ENCODE measurements around the gene PPP2R2B. TPM values are rescaled to one million over a fixed set of nuclear protein-coding genes. Genes with fewer than 3 reads are reported as not detected.
A peak's percentile ranks its signal among the peaks of the same experiment; 100 is the strongest.

The PPP2R2B gene
- total RNA-seq, 2 donors from 2014 or later: 9.5 to 29.8 TPM

GRCh38 chr5:146753641-146754040 is 124.9 kb downstream of the PPP2R2B start:
- no peak for DNase-seq (ENCODE audit: low spot score)
- H3K36me3 ChIP-seq: no peaks in the 10 kb centered on the region
- H3K4me1 ChIP-seq (ENCODE audit: control insufficient read depth in 1 of 2, low read depth in 2 of 2): peaks cover 4 to 39% of the 10 kb centered on the region in 2 donors
- H3K9me3 ChIP-seq: no peaks in the 10 kb centered on the region
- no peak overlapping the region for H3K4me3 ChIP-seq
- ATAC-seq (ENCODE audit: insufficient number of reproducible peaks, low FRiP score, low read depth): no peak
- no peak for TF ChIP-seq CTCF (IDR thresholded peaks at IDR 0.05)
- no peak overlapping the region for H3K27ac ChIP-seq
- H3K27me3 ChIP-seq (replicated peaks; ENCODE audit: insufficient read depth): no peaks in the 10 kb centered on the region

DNA sequence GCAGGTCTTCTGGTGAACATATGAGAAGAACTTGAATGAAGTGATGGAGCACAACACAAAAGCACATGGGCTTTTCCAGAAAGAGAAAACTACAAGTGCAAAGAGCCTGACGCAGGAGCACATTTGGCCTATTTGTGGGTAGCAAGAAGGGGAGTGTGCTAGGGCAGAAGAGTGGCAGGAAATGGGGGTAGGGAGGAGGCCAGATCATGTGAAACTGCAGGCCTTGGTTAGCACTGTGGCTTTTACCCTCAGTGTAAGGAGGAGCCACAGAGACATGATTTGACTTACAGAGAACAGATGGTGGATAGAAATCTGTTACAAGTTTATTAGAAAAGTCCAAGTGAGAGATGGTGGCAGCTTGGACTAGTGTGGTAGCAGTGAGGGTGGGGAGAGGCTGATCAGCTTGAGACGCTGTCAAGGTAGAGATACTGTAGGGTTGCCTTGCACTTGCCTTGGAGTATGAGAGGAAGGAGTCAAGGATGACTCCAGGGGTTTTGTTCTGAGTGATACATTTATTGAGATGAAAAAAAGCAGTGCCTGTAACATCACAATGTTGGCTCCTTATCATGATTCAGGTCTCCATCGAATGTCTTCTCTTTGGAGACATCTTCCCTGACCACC is 126.7 kb downstream of the PPP2R2B start:
- no peaks in the 10 kb centered on the region for H3K36me3 ChIP-seq
- TF ChIP-seq CTCF (IDR thresholded peaks at IDR 0.05): no peak
- no peak overlapping the region for H3K27ac ChIP-seq
- peaks cover 4 to 24% of the 10 kb centered on the region in 2 donors for H3K4me1 ChIP-seq (ENCODE audit: control insufficient read depth in 1 of 2, low read depth in 2 of 2)
- H3K27me3 ChIP-seq (replicated peaks; ENCODE audit: insufficient read depth): no peaks in the 10 kb centered on the region
- H3K4me3 ChIP-seq: no peak overlapping the region
- ATAC-seq (ENCODE audit: insufficient number of reproducible peaks, low FRiP score, low read depth): no peak
- DNase-seq (ENCODE audit: low spot score): no peak
- no peaks in the 10 kb centered on the region for H3K9me3 ChIP-seq

DNA sequence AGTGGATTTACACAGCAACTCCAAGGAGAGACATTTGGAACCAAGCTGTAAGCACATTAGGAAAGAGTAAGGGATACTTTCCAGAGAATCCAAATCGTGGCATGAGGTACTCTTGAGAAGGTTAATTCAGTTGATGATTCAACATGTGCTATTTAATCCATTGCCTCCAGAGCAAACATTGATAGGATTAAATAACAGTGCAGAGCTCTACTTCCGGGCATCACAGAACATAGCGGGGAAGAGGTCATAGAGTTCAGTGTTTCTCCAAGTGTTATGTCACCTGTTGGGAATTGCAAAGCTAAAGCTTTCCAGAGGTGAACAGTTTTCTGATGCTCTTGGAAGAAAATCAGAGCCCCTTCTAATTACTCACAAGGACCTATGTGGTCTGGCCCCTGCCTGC is 127.5 kb downstream of the PPP2R2B start:
- peaks cover 4 to 18% of the 10 kb centered on the region in 2 donors for H3K4me1 ChIP-seq (ENCODE audit: control insufficient read depth in 1 of 2, low read depth in 2 of 2)
- no peak for TF ChIP-seq CTCF (IDR thresholded peaks at IDR 0.05)
- DNase-seq (ENCODE audit: low spot score): no peak
- H3K27me3 ChIP-seq (replicated peaks; ENCODE audit: insufficient read depth): no peaks in the 10 kb centered on the region
- H3K36me3 ChIP-seq: no peaks in the 10 kb centered on the region
- peak overlapping the region in 1 of 2 donors; percentile 18 for H3K27ac ChIP-seq
- ATAC-seq (ENCODE audit: insufficient number of reproducible peaks, low FRiP score, low read depth): no peak
- no peaks in the 10 kb centered on the region for H3K9me3 ChIP-seq
- no peak overlapping the region for H3K4me3 ChIP-seq

GRCh38 chr5:146748533-146748932 is 130.0 kb downstream of the PPP2R2B start:
- Histone ChIP-seq H3K4me3 (no peak overlapping the region), H3K36me3 (no peaks in the 10 kb centered on the region), H3K27me3 (replicated peaks; ENCODE audit: insufficient read depth) (no peaks in the 10 kb centered on the region), H3K9me3 (no peaks in the 10 kb centered on the region), H3K4me1 (ENCODE audit: control insufficient read depth in 1 of 2, low read depth in 2 of 2) (peaks cover 10 to 38% of the 10 kb centered on the region in 2 donors), H3K27ac (no peak overlapping the region)
- TF ChIP-seq CTCF (IDR thresholded peaks at IDR 0.05): no peak
- DNase-seq (ENCODE audit: low spot score) (no peak), ATAC-seq (ENCODE audit: insufficient number of reproducible peaks, low FRiP score, low read depth) (no peak)

DNA sequence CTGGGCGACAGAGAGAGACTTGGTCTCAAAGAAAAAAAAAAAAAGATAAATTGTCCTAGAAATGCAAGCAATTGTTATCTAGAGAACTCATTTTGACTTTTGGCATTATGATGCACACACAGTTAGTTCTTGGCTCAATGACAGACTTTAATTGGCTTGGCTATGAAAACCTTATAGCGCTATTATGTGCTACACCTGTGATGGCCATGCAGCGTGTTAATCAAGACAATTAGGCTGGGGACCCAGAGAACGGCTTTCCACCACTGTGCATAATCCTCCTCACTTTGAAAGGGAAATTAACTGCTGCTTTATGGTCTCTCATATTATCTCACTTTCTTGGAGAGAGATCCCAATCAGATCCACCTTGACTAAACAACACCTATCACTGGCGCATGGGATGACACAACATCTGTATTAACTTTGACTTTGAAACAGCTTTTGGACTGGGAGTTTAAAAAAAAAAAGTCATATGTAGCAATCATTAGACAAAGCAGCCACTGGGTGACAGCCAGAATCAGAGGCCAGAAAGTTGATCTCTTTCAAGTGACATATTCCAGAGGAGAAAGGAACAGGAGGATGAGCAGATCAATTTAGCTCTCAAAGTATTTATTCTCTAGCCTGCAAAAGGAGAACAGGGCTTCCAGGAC is 132.5 kb downstream of the PPP2R2B start:
- peaks cover 10 to 32% of the 10 kb centered on the region in 2 donors for H3K4me1 ChIP-seq (ENCODE audit: control insufficient read depth in 1 of 2, low read depth in 2 of 2)
- no peaks in the 10 kb centered on the region for H3K27me3 ChIP-seq (replicated peaks; ENCODE audit: insufficient read depth)
- H3K4me3 ChIP-seq: no peak overlapping the region
- TF ChIP-seq CTCF (IDR thresholded peaks at IDR 0.05): no peak
- DNase-seq (ENCODE audit: low spot score) (no peak), ATAC-seq (ENCODE audit: insufficient number of reproducible peaks, low FRiP score, low read depth) (no peak)
- no peaks in the 10 kb centered on the region for H3K9me3 ChIP-seq
- no peaks in the 10 kb centered on the region for H3K36me3 ChIP-seq
- no peak overlapping the region for H3K27ac ChIP-seq

All from thoracic aorta (tissue), 2 donors.